ENCODE measurements around the gene ACOX1. TPM values are rescaled to one million over a fixed set of nuclear protein-coding genes. Genes with fewer than 3 reads are reported as not detected.

Gene ACOX1
- total RNA-seq, 1 experiment from 2014 or later: 22.5 TPM

DNA sequence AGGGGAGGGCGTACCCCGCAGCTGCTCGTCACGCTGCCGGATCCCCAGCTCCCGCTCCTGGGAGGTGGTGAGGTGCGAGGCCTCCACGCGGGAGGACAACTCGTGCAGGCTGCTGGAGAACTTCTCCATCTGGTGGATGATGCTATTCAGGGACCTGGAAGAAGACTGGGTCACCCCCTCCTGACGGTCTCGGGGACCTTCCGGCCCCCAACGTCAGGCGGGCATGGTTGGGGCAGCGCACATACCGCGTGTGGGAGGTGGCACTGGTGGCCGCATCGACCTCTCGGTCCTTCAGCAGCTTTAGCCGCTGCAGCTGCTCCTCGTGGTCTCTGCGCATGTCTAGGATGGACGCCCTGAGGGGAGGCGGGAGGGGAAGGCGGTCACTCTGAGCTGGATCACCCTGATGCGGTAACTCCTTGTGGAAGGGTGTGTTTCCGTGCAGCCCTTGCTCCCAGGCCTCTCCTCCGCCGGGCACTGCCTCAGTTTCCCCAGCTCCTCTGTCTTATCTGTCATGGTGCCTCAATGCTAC is 61.0 kb downstream of the ACOX1 start:
- no peaks in the 10 kb centered on the region for H3K36me3 ChIP-seq (ENCODE audit: insufficient read depth, low read length)
- H3K9me3 ChIP-seq (ENCODE audit: low read length): no peaks in the 10 kb centered on the region
- no peaks in the 10 kb centered on the region for H4K20me1 ChIP-seq (ENCODE audit: insufficient read depth, low read depth, low read length)
- no peak overlapping the region for H3K27ac ChIP-seq (ENCODE audit: low read length)
- no peak for DNase-seq
- no peaks in the 10 kb centered on the region for H3K4me1 ChIP-seq (ENCODE audit: low read length)
- no peaks in the 10 kb centered on the region for H3K79me2 ChIP-seq (ENCODE audit: low read length)
- no peaks in the 10 kb centered on the region for H3K9me2 ChIP-seq (replicated peaks; ENCODE audit: insufficient read depth, low read length)
- H3K4me3 ChIP-seq (ENCODE audit: low read length): no peak overlapping the region
- no peaks in the 10 kb centered on the region for H3K27me3 ChIP-seq (ENCODE audit: low read length)
- H3K9ac ChIP-seq (ENCODE audit: low read length): no peak overlapping the region
- no peak overlapping the region for H3K4me2 ChIP-seq (ENCODE audit: low read depth, low read length, poor library complexity, severe bottlenecking)
- H2AFZ ChIP-seq (ENCODE audit: low read length): no peak overlapping the region

DNA sequence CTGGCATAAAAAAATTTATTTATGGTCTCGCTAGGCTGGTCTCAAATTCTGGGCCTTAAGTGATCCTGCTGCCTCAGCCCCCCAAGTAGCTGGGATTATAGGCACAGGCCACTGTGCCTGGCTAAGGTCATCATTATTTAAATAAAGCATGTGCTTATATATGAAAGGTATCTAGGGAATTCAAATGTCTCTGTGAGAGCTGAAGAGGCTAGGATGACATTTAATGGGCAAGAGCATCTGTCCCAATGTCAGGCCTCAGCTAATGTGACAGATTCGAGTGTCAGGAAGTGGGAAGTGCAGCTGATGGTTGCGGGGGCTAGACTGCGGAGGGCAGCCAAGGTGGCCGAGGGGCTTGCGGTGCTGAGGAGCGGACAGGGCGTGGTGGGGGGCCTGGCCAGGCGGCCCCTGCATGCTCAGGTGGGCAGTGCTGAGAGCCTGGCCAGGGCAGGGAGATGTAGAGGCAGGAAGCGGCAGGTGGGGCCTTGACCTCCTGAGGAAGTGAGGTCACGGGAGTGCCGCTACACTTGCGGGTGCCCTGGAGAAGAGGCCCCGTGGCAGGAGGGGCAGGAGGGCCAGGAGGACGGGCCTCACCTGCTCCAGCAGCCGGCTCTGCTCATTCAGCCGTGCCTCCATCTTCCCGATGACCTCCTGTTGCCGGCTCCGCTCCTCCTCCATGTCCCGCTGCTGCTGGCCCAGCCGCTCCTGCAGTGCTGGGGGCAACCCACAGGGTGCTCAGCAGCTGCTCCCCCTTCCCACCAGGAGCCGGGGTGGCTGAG is 61.6 kb downstream of the ACOX1 start:
- no peaks in the 10 kb centered on the region for H4K20me1 ChIP-seq (ENCODE audit: insufficient read depth, low read depth, low read length)
- H3K36me3 ChIP-seq (ENCODE audit: insufficient read depth, low read length): no peaks in the 10 kb centered on the region
- H3K9ac ChIP-seq (ENCODE audit: low read length): no peak overlapping the region

DNA sequence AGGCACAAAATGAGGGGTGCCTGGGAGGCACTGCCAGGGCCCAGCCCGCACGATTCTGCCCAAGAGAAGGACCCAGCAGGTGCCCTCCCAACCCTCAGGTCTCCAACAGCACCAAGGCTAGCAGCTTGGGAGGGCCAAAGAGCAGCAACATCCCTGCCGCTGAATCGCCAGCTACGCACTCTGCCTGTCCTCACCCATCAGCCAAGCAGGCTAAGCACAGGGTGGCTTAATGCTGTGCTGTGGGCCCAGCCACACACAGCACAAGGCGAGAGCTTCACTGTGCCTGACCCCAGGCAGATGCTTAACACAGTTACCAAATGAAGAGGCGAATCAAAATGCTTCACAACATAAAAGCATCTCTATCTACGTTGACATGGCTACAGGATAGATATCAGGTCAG is 63.7 kb downstream of the ACOX1 start:
- H3K36me3 ChIP-seq (ENCODE audit: insufficient read depth, low read length): no peaks in the 10 kb centered on the region
- no peak for DNase-seq
- H3K27ac ChIP-seq (ENCODE audit: low read length): no peak overlapping the region
- H3K27me3 ChIP-seq (ENCODE audit: low read length): no peaks in the 10 kb centered on the region
- H3K9me2 ChIP-seq (replicated peaks; ENCODE audit: insufficient read depth, low read length): no peaks in the 10 kb centered on the region
- H2AFZ ChIP-seq (ENCODE audit: low read length): no peak overlapping the region
- no peaks in the 10 kb centered on the region for H4K20me1 ChIP-seq (ENCODE audit: insufficient read depth, low read depth, low read length)
- H3K4me3 ChIP-seq (ENCODE audit: low read length): no peak overlapping the region
- H3K4me2 ChIP-seq (ENCODE audit: low read depth, low read length, poor library complexity, severe bottlenecking): no peak overlapping the region
- H3K9me3 ChIP-seq (ENCODE audit: low read length): no peaks in the 10 kb centered on the region
- no peak overlapping the region for H3K9ac ChIP-seq (ENCODE audit: low read length)
- H3K4me1 ChIP-seq (ENCODE audit: low read length): peaks cover 7% of the 10 kb centered on the region
- H3K79me2 ChIP-seq (ENCODE audit: low read length): no peaks in the 10 kb centered on the region

More for the DNA sequence above, 61.6 kb downstream of the ACOX1 start:
- Histone ChIP-seq H3K4me1 (ENCODE audit: low read length) (peaks cover 2% of the 10 kb centered on the region), H3K9me3 (ENCODE audit: low read length) (no peaks in the 10 kb centered on the region), H3K27me3 (ENCODE audit: low read length) (no peaks in the 10 kb centered on the region), H3K4me2 (ENCODE audit: low read depth, low read length, poor library complexity, severe bottlenecking) (no peak overlapping the region), H3K79me2 (ENCODE audit: low read length) (no peaks in the 10 kb centered on the region), H3K27ac (ENCODE audit: low read length) (no peak overlapping the region), H3K4me3 (ENCODE audit: low read length) (no peak overlapping the region), H2AFZ (ENCODE audit: low read length) (no peak overlapping the region), H3K9me2 (replicated peaks; ENCODE audit: insufficient read depth, low read length) (no peaks in the 10 kb centered on the region)
- no peak for DNase-seq

DNA sequence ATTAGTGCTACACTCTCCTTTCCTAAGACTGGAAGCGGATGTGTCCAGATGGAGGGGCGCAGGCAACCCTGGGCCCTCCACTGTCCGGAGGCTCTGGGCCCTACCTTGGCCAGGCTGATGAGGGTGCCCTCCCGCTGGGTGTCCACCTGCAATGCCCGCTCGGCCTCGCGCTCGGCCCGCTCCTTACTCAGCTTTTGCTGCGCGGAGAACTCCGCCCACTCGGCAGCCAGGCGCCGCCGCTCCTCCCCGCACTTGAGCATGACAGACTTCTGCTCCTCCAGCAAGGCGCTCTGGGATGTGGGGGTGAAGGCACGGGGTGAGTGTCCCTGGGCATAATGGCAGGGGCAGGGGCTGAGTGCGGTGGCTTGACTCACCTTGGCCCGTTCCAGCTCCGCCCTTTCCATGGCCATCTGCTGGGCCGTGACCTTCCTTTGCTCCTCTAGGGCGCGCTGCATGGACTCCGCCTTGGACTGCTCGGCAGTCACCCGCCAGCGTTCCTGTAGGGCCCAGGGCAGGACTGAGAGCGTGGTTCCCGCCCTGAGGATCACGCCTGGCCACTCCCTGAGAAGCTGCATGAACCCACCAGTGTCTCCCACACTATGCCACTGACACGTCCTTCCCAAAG is 64.2 kb downstream of the ACOX1 start:
- H3K4me3 ChIP-seq (ENCODE audit: low read length): no peak overlapping the region
- no peak for DNase-seq
- H2AFZ ChIP-seq (ENCODE audit: low read length): no peak overlapping the region
- no peaks in the 10 kb centered on the region for H3K27me3 ChIP-seq (ENCODE audit: low read length)
- H3K9me2 ChIP-seq (replicated peaks; ENCODE audit: insufficient read depth, low read length): no peaks in the 10 kb centered on the region
- H3K79me2 ChIP-seq (ENCODE audit: low read length): no peaks in the 10 kb centered on the region
- no peak overlapping the region for H3K4me2 ChIP-seq (ENCODE audit: low read depth, low read length, poor library complexity, severe bottlenecking)
- no peaks in the 10 kb centered on the region for H4K20me1 ChIP-seq (ENCODE audit: insufficient read depth, low read depth, low read length)
- peaks cover 7% of the 10 kb centered on the region for H3K4me1 ChIP-seq (ENCODE audit: low read length)
- H3K27ac ChIP-seq (ENCODE audit: low read length): no peak overlapping the region
- no peaks in the 10 kb centered on the region for H3K9me3 ChIP-seq (ENCODE audit: low read length)
- H3K9ac ChIP-seq (ENCODE audit: low read length): no peak overlapping the region
- no peaks in the 10 kb centered on the region for H3K36me3 ChIP-seq (ENCODE audit: insufficient read depth, low read length)

DNA sequence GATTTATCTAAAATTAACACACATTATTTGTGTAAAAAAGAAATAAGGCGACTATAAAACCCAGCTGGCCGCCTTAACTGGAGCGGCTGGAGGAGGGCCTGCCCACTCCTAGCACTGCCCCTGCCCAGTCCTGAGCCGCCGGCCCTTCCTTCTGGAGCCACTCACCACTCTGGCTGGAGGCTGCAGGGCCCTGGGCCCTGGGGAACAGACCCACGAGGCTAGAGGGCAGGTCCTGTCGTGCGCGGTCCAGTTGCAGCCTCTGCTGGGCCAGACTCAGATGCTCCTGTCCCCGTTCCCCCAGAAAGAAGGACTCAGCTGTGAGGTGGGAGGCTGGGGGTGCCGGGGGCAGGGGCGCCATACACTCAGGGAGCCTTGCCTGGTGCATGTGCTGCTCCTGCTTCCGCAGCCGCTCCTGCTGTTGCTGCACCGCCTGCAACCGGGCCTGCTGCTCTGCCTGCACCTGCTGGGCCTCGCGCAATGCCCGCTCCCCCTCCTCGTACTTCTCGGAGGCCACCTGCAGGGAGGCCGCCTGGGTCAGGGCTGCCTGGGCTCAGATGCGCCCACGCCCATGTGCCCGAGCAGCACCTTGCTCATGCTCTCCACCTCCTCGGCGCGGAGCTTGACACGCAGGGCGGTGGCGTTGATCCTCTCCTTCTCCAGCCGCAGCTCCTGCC is 65.3 kb downstream of the ACOX1 start:
- Histone ChIP-seq H2AFZ (ENCODE audit: low read length) (no peak overlapping the region), H3K27me3 (ENCODE audit: low read length) (no peaks in the 10 kb centered on the region), H4K20me1 (ENCODE audit: insufficient read depth, low read depth, low read length) (no peaks in the 10 kb centered on the region), H3K9me3 (ENCODE audit: low read length) (no peaks in the 10 kb centered on the region), H3K9ac (ENCODE audit: low read length) (no peak overlapping the region), H3K4me3 (ENCODE audit: low read length) (no peak overlapping the region), H3K4me1 (ENCODE audit: low read length) (peaks cover 7% of the 10 kb centered on the region), H3K36me3 (ENCODE audit: insufficient read depth, low read length) (no peaks in the 10 kb centered on the region), H3K79me2 (ENCODE audit: low read length) (no peaks in the 10 kb centered on the region), H3K9me2 (replicated peaks; ENCODE audit: insufficient read depth, low read length) (no peaks in the 10 kb centered on the region), H3K27ac (ENCODE audit: low read length) (no peak overlapping the region), H3K4me2 (ENCODE audit: low read depth, low read length, poor library complexity, severe bottlenecking) (no peak overlapping the region)
- no peak for DNase-seq

DNA sequence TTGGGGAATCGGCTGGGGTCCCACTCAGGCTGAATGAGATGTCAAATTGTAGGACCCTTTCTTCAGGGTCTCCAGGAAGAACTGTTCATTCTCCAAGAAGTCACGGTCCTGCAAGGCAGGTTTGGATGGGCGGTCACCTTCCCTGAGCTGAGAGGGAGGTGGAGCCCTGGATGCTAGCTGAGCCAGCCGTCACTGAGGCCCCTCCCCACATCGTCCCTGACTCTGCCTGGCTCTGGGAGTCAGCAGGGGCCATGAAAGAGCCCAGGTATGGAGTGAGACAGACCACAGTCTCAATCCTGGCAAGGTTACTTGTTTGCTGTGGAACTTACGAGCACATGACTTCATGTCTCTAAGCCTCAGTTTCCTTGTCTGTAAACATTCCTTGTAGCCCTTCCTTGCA is 68.3 kb downstream of the ACOX1 start:
- Histone ChIP-seq H3K36me3 (ENCODE audit: insufficient read depth, low read length) (no peaks in the 10 kb centered on the region), H3K4me2 (ENCODE audit: low read depth, low read length, poor library complexity, severe bottlenecking) (no peak overlapping the region), H3K4me3 (ENCODE audit: low read length) (no peak overlapping the region), H3K9ac (ENCODE audit: low read length) (no peak overlapping the region), H3K9me3 (ENCODE audit: low read length) (no peaks in the 10 kb centered on the region), H2AFZ (ENCODE audit: low read length) (no peak overlapping the region), H3K27ac (ENCODE audit: low read length) (no peak overlapping the region), H3K9me2 (replicated peaks; ENCODE audit: insufficient read depth, low read length) (no peaks in the 10 kb centered on the region), H3K79me2 (ENCODE audit: low read length) (no peaks in the 10 kb centered on the region), H3K27me3 (ENCODE audit: low read length) (no peaks in the 10 kb centered on the region), H4K20me1 (ENCODE audit: insufficient read depth, low read depth, low read length) (no peaks in the 10 kb centered on the region), H3K4me1 (ENCODE audit: low read length) (peaks cover 7% of the 10 kb centered on the region)
- DNase-seq: no peak

DNA sequence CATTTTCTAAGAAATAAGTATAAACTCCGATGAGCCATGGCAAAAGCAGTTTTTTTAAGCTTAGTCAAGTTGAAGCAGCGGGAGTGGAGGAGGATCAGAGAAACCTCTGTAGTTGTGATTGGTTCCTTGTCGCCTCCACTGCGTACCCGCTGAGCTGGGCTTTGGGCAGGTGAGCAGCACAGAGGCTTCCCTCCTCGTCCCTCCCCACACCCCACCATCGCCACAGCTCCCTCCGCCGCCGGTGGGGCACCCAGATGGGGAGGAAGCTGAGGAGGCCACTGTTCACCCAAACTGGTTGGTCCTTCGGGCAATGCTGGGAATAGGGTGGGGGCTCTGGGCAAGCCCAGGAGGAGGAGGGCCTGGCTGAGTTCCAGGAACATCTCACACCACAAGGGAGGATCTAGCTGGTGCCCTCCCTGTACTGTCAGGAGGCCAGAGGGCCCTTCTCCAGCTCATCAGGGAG is 69.1 kb downstream of the ACOX1 start:
- no peak overlapping the region for H2AFZ ChIP-seq (ENCODE audit: low read length)
- H3K4me2 ChIP-seq (ENCODE audit: low read depth, low read length, poor library complexity, severe bottlenecking): no peak overlapping the region
- H3K27me3 ChIP-seq (ENCODE audit: low read length): no peaks in the 10 kb centered on the region

More for the DNA sequence above, 69.1 kb downstream of the ACOX1 start:
- Histone ChIP-seq H3K9me2 (replicated peaks; ENCODE audit: insufficient read depth, low read length) (no peaks in the 10 kb centered on the region), H3K4me3 (ENCODE audit: low read length) (no peak overlapping the region), H3K36me3 (ENCODE audit: insufficient read depth, low read length) (no peaks in the 10 kb centered on the region), H4K20me1 (ENCODE audit: insufficient read depth, low read depth, low read length) (no peaks in the 10 kb centered on the region), H3K79me2 (ENCODE audit: low read length) (no peaks in the 10 kb centered on the region), H3K27ac (ENCODE audit: low read length) (no peak overlapping the region), H3K9ac (ENCODE audit: low read length) (no peak overlapping the region), H3K9me3 (ENCODE audit: low read length) (no peaks in the 10 kb centered on the region), H3K4me1 (ENCODE audit: low read length) (peaks cover 10% of the 10 kb centered on the region)
- no peak for DNase-seq
